GM12892 (cell line): ENCODE measurements around the gene DHRS7B.

ENCODE experiments used
- POLR2AphosphoS5 ChIP-seq: IDR thresholded peaks from 2 replicates; pipeline ENCODE4 v1.6.1; 2011; ENCODE audit warnings: low read depth, low read length, control low read depth
- TAF1 ChIP-seq: IDR thresholded peaks from 2 replicates; pipeline ENCODE4 v1.6.1; 2011; ENCODE audit warnings: low read depth, mild to moderate bottlenecking, control low read depth, low read length, borderline replicate concordance

GRCh38 chr17:21198411-21198810 is 71.6 kb downstream of the DHRS7B start:
- TF ChIP-seq TAF1: no peak
- no peak for TF ChIP-seq POLR2AphosphoS5
